Activated T-cell treated with anti-CD3 and anti-CD28 coated beads, Interleukin-2, amount 50 U/mL, for 24 hours (primary cell): Measurements from ENCODE around the gene BCL2L12.

Experiments used
- DNase-seq: peaks from one replicate; pipeline ENCODE4 v3.0.0-alpha.2; 2020
- H3K27ac Mint-ChIP-seq: 2 replicates; pipeline ENCODE4 v1.8.0; 2020; ENCODE audit warnings: mild to moderate bottlenecking, mixed read lengths
- H3K27me3 Mint-ChIP-seq: 2 replicates; pipeline ENCODE4 v1.8.0; 2020; ENCODE audit warnings: mixed read lengths
- H3K36me3 Mint-ChIP-seq: 2 replicates; pipeline ENCODE4 v1.8.0; 2020; ENCODE audit warnings: low read depth, mixed read lengths
- H3K4me1 Mint-ChIP-seq: 2 replicates; pipeline ENCODE4 v1.8.0; 2020; ENCODE audit warnings: low read depth, mixed read lengths
- H3K4me3 Mint-ChIP-seq: 2 replicates; pipeline ENCODE4 v1.8.0; 2020; ENCODE audit warnings: mild to moderate bottlenecking, moderate library complexity, mixed read lengths
- H3K9me3 Mint-ChIP-seq: 2 replicates; pipeline ENCODE4 v1.8.0; 2020; ENCODE audit warnings: mixed read lengths

BCL2L12 gene

DNA sequence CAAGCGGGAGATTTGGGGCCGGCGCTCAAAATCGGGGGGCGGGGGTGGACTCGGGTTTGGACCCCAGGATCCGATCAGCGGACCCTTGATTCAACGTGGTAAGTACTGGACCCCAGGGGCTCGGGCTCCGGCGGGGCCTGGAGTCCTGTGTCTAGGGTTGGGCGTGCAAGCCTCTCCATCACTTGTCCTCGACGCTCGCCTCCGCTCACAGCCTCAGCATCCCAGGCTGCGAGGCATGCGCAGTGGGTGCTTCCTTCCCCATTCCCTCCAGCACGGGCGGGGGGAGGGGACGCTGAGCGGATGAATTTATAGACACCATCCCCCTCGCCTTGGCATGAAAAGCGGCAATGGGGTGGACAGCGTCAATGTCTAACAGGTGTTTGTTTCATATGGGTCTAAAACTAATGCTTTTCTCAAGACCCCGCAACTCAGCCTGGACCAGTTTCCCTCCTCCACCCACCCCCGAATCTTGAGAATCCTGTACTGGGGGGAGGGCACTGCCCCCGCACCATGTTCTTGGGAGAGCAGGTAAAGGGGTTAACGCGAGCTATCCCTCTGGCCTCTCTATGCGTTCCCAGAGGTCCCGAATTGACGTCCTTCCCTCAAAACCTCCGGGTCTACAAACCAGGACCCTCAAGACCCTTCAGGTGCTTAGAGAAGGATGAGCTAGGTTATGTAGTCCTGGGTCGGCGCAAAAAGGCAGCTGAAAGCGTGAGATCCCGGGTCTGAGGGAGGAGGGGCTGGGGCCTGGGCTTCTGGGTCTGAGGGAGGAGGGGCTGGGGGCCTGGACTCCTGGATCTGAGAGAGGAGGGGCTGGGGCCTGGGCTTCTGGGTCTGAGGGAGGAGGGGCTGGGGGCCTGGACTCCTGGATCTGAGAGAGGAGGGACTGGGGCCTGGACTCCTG, 25.8 kb downstream of the BCL2L12 start:
- Mint-ChIP-seq H3K27ac (peak overlapping the region; percentile 73), H3K4me1 (peaks cover 33% of the 10 kb centered on the region), H3K9me3 (no peaks in the 10 kb centered on the region), H3K27me3 (peaks cover 16% of the 10 kb centered on the region), H3K4me3 (peak overlapping the region; percentile 62), H3K36me3 (peaks cover 35% of the 10 kb centered on the region)
- DNase-seq = peak; percentile 61

DNA sequence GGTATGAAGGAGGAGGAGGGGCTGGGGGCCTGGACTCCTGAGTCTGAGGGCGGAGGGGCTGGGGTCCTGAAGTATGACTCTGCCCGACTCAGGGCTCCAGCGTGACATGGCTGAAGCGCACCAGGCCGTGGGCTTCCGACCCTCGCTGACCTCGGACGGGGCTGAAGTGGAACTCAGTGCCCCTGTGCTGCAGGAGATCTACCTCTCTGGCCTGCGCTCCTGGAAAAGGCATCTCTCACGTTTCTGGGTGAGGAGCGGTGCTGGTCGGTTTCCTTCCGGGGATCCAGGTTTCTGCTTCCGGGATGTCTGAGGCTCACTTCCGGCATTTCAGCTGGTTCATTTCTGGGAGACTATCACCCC, 26.4 kb downstream of the BCL2L12 start:
- Mint-ChIP-seq H3K27ac (no peak overlapping the region), H3K4me3 (no peak overlapping the region), H3K9me3 (no peaks in the 10 kb centered on the region), H3K27me3 (peaks cover 16% of the 10 kb centered on the region), H3K4me1 (peaks cover 31% of the 10 kb centered on the region), H3K36me3 (peaks cover 31% of the 10 kb centered on the region)
- DNase-seq = no peak

DNA sequence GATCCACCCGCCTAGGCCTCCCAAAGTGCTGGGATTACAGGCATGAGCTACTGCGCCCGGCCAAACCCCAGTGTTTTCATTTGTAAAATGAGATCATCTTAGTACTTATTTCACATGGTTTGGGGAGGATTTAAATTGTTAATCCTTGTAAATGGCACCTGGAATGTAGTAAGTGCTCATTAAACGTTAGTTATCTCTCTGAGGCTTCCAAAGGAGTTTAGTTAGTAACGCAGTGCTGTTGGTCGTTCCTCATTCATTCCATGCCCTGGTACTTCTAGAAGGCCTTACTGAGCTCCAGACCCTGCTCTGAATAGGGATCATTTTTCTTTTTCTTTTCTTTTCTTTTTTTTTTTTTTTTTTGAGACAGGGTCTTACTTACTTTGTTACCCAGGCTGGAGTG, 30.4 kb downstream of the BCL2L12 start:
- DNase-seq = no peak
- Mint-ChIP-seq H3K4me3 (no peak overlapping the region), H3K9me3 (no peaks in the 10 kb centered on the region), H3K27me3 (peaks cover 7% of the 10 kb centered on the region), H3K27ac (no peak overlapping the region), H3K36me3 (no peaks in the 10 kb centered on the region), H3K4me1 (peaks cover 4% of the 10 kb centered on the region)

DNA sequence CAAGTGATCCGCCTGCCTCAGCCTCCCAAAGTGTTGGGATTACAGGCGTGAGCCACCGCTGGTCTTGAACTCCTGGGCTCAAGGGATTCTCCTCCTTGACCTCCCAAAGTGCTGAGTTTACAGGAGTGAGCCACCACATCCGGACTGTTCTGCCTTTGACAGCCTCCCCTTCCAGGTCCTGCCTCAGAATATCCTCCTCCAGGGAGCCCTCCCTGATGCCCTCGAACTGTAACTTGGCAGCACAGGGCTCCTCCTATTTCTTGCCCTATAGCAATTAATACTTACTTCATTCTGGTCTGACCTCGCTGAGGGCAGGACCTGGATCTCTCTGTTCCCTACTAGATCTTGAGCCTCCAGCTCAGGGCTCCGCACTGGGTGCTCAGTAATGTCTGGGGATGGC, 31.1 kb downstream of the BCL2L12 start:
- no peak overlapping the region for H3K27ac Mint-ChIP-seq
- H3K9me3 Mint-ChIP-seq = no peaks in the 10 kb centered on the region
- no peak overlapping the region for H3K4me3 Mint-ChIP-seq
- peaks cover 7% of the 10 kb centered on the region for H3K27me3 Mint-ChIP-seq
- no peaks in the 10 kb centered on the region for H3K4me1 Mint-ChIP-seq
- DNase-seq = no peak
- no peaks in the 10 kb centered on the region for H3K36me3 Mint-ChIP-seq

DNA sequence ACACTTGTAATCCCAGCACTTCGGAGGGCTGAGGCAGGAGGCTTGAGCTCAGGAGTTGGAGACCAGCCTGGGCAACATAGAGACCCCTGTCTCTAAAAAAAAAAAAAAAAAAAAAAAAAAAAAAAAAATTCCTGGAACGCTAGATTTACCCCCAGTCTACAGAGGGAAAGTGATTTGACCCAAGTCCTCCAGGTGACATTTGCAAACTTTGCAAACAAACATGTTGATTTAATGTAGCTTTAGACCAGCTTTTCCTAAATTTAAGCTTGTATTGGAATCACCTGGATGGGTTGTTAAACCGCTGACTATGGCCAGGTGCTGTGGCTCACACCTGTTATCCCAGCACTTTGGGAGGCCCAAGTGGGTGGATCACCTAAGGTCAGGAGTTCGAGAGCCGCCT, 33.6 kb downstream of the BCL2L12 start:
- H3K36me3 Mint-ChIP-seq = no peaks in the 10 kb centered on the region
- DNase-seq = no peak
- no peak overlapping the region for H3K27ac Mint-ChIP-seq
- H3K27me3 Mint-ChIP-seq = no peaks in the 10 kb centered on the region
- H3K4me1 Mint-ChIP-seq = no peaks in the 10 kb centered on the region
- H3K9me3 Mint-ChIP-seq = no peaks in the 10 kb centered on the region
- no peak overlapping the region for H3K4me3 Mint-ChIP-seq

DNA sequence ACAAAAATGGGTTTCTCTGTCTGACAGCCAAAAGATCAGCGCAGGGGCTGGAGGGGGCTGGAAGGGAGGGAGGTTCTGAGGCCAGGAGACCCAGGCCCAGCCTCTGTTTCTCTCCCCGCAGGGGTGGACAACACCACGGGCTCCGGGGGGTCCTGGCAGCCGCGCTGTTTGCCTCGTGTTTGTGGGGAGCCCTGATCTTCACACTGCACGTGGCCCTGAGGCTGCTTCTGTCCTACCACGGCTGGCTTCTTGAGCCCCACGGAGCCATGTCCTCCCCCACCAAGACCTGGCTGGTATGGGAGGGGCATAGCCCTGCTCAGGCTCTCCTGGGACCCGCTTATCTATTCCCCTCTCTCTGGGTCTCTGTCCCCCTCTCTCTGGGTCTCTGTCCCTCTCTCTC, 34.8 kb downstream of the BCL2L12 start:
- no peaks in the 10 kb centered on the region for H3K4me1 Mint-ChIP-seq
- H3K27me3 Mint-ChIP-seq = no peaks in the 10 kb centered on the region
- no peaks in the 10 kb centered on the region for H3K9me3 Mint-ChIP-seq
- no peaks in the 10 kb centered on the region for H3K36me3 Mint-ChIP-seq
- H3K4me3 Mint-ChIP-seq = no peak overlapping the region
- DNase-seq = no peak
- no peak overlapping the region for H3K27ac Mint-ChIP-seq

DNA sequence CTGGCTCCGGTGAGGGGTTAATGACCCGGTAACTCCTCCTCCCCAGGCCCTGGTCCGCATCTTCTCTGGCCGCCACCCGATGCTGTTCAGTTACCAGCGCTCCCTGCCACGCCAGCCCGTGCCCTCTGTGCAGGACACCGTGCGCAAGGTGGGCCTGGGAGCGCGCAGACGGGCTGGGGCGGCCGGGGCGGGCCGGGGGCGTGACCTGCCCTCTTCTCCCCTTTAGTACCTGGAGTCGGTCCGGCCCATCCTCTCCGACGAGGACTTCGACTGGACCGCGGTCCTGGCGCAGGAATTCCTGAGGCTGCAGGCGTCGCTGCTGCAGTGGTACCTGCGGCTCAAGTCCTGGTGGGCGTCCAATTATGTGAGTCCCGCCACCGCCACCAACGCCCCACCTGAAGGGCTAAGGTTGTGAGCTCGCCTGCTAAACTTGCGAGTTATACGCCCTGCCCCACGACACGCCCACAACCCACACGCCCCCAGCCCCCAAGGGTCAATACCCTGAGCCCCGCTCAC, 35.6 kb downstream of the BCL2L12 start:
- Mint-ChIP-seq H3K9me3 (no peaks in the 10 kb centered on the region), H3K27ac (no peak overlapping the region), H3K4me3 (no peak overlapping the region), H3K4me1 (no peaks in the 10 kb centered on the region), H3K36me3 (no peaks in the 10 kb centered on the region), H3K27me3 (no peaks in the 10 kb centered on the region)
- no peak for DNase-seq

DNA sequence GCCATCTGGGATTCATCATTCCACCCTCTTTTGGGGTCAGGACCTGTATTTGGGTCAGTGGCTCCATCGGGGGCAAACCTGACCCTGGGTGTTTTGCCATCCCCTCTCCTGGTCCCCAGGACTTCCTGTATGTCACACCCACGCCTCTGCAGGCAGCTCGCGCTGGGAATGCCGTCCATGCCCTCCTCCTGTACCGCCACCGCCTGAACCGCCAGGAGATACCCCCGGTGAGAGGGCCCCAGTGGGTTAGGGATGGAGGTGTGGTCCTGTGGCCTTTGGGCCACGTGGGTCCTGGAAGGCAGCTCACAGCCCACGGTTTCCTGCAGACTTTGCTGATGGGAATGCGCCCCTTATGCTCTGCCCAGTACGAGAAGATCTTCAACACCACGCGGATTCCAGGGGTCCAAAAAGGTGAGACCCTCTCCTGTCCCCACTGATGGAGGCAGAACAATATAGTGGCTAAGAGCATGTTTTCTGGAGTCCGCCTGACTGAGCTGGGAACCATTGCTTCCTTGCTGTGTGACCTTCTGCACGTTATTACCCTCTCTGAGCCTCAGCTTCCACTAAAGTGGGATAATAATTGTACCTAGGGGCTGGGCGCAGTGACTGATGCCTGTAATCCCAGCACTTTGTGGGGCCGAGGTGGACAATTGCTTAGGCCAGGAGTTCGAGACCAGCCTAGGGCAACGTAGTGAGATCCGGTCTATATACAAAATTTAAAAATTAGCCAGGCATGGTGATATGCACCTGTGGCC, 39.3 kb downstream of the BCL2L12 start:
- H3K36me3 Mint-ChIP-seq = no peaks in the 10 kb centered on the region
- no peaks in the 10 kb centered on the region for H3K9me3 Mint-ChIP-seq
- H3K27ac Mint-ChIP-seq = no peak overlapping the region
- no peaks in the 10 kb centered on the region for H3K4me1 Mint-ChIP-seq
- H3K27me3 Mint-ChIP-seq = no peaks in the 10 kb centered on the region
- DNase-seq = no peak
- H3K4me3 Mint-ChIP-seq = no peak overlapping the region

DNA sequence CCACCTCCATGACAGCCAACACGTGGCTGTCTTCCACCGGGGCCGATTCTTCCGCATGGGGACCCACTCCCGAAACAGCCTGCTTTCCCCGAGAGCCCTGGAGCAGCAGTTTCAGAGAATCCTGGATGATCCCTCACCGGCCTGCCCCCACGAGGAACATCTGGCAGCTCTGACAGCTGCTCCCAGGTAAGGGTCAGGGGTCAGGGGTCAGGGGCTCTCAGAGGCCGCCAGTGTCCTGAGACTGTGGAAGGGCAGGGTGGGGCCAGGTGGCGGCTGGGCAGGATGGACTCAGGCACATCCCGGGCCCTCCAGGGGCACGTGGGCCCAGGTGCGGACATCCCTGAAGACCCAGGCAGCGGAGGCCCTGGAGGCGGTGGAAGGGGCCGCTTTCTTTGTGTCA, 40.2 kb downstream of the BCL2L12 start:
- H3K27ac Mint-ChIP-seq = no peak overlapping the region
- DNase-seq = no peak
- no peaks in the 10 kb centered on the region for H3K4me1 Mint-ChIP-seq
- no peaks in the 10 kb centered on the region for H3K9me3 Mint-ChIP-seq
- no peaks in the 10 kb centered on the region for H3K36me3 Mint-ChIP-seq
- no peak overlapping the region for H3K4me3 Mint-ChIP-seq
- H3K27me3 Mint-ChIP-seq = no peaks in the 10 kb centered on the region

DNA sequence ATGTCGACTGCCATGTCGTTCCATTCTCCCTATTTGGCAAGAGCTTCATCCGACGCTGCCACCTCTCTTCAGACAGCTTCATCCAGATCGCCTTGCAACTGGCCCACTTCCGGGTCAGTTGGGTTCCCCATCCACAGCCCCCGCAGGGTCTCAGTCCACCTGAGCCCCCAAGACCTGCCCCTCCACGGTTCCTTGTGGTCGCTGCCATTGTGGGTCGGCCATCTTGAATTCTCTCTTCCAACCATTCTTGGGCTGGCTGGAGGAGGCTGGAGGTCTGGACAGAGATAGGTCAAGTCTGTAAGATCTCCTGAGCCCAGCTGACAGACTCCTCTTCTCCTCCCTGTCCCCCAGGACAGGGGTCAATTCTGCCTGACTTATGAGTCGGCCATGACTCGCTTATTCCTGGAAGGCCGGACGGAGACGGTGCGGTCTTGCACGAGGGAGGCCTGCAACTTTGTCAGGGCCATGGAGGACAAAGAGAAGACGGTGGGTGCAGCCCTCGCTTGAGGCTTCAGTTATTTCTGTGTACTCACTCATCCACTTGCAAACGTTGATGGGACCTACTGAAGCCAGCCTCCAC, 44.7 kb downstream of the BCL2L12 start:
- no peaks in the 10 kb centered on the region for H3K27me3 Mint-ChIP-seq
- H3K4me3 Mint-ChIP-seq = no peak overlapping the region
- H3K4me1 Mint-ChIP-seq = no peaks in the 10 kb centered on the region
- H3K36me3 Mint-ChIP-seq = no peaks in the 10 kb centered on the region
- H3K9me3 Mint-ChIP-seq = no peaks in the 10 kb centered on the region
- no peak overlapping the region for H3K27ac Mint-ChIP-seq
- DNase-seq = no peak

DNA sequence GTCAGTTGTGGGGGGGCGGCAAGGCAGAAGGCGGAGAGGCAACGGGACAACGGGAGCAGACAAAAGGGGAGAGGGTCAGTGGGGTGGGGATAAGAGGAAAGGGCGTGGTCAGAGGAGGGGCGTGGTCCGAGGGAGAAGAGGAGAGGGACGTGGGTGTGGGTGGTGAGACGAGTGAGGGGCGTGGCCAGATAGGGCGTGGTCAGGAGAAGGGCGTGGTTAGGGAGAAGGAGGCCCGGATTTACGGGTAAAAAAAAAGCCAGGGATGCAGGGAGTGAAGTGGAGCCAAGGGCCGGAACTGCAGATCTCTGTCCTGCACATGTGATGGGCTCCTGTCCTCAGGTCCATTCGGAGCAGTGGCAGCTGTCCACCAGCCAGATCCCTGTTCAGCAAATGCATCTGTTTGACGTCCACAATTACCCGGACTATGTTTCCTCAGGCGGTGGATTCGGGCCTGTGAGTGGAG, 46.7 kb downstream of the BCL2L12 start:
- Mint-ChIP-seq H3K27ac (no peak overlapping the region), H3K27me3 (no peaks in the 10 kb centered on the region), H3K9me3 (no peaks in the 10 kb centered on the region), H3K36me3 (no peaks in the 10 kb centered on the region), H3K4me3 (no peak overlapping the region), H3K4me1 (peaks cover 2% of the 10 kb centered on the region)
- no peak for DNase-seq

DNA sequence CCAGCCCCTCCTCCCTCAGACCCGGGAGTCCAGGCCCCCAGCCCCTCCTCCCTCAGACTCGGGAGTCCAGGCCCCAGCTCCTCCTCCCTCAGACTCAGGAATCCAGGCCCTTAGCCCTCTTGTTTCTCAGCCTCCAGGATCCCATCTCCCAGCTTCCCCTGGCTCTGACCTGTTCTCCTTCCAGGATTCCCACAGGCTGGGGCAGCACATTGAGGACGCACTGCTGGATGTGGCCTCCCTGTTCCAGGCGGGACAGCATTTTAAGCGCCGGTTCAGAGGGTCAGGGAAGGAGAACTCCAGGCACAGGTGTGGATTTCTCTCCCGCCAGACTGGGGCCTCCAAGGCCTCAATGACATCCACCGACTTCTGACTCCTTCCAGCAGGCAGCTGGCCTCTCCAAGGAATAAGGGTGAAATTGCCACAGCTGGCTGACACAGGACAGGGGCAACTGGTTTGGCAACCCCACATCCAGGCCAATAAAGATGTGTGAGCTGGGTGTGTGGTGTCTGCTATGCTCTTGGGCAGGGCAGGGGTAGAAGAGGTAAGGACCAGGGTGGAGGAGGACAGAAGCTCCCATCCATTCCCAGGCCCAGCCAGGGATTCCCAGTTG, 47.6 kb downstream of the BCL2L12 start:
- H3K4me1 Mint-ChIP-seq = peaks cover 8% of the 10 kb centered on the region

DNA sequence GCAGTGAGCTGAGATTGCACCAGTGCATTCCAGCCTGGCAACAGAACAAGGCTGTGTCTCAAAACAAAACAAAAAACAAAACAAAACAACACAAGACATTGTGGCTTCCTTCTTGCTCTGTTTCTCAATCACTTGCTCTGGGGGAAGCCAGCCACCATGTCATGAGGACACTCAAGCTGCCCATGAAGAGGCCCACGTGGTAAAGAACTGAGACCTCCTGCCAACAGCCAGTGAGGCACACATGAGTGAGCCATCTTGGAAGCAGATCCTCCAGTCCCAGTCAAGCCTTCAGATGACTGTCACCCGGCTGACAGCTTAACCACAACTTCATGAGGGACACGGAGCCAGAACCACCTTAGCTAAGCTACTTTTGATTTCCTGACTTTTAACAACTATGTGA, 50.4 kb downstream of the BCL2L12 start:
- H3K27ac Mint-ChIP-seq = no peak overlapping the region
- no peaks in the 10 kb centered on the region for H3K9me3 Mint-ChIP-seq
- H3K36me3 Mint-ChIP-seq = no peaks in the 10 kb centered on the region
- H3K4me1 Mint-ChIP-seq = peaks cover 10% of the 10 kb centered on the region
- DNase-seq = no peak
- H3K27me3 Mint-ChIP-seq = no peaks in the 10 kb centered on the region
- H3K4me3 Mint-ChIP-seq = no peak overlapping the region

More for the DNA sequence above, 47.6 kb downstream of the BCL2L12 start:
- H3K36me3 Mint-ChIP-seq = no peaks in the 10 kb centered on the region
- no peak for DNase-seq
- no peaks in the 10 kb centered on the region for H3K27me3 Mint-ChIP-seq
- no peaks in the 10 kb centered on the region for H3K9me3 Mint-ChIP-seq
- H3K27ac Mint-ChIP-seq = no peak overlapping the region
- no peak overlapping the region for H3K4me3 Mint-ChIP-seq

DNA sequence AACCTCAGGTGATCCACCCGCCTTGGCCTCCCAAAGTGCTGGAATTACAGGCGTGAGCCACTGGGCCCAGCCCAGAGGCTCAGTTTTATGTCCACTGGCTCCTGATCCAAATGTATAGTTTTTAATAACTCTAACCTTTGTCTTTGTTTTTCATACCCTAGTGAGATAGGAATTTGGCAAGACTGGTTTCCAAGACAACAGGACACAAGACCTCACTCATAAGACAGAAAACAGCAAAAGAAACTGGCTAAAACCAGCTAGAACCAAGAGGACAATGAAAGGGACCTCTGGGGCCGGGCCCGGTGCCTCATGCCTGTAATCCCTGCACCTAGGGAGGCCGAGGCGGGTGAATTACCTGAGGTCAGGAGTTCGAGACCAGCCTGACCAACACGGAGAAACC, 52.8 kb downstream of the BCL2L12 start:
- Mint-ChIP-seq H3K36me3 (peaks cover 2% of the 10 kb centered on the region), H3K9me3 (no peaks in the 10 kb centered on the region), H3K4me1 (peaks cover 10% of the 10 kb centered on the region), H3K4me3 (peak overlapping the region; percentile 16), H3K27me3 (no peaks in the 10 kb centered on the region), H3K27ac (peak overlapping the region; percentile 29)
- no peak for DNase-seq
